T-helper 17 cell (primary cell): ENCODE data around the gene MKI67. TPM values are rescaled to one million over a fixed set of nuclear protein-coding genes. Genes with fewer than 3 reads are reported as not detected.
A peak's percentile ranks its signal among the peaks of the same experiment; 100 is the strongest.

Experiments
- ATAC-seq: fragments of 150-1000 bp; cut with Tn5 transposase; 2 replicates; pipeline ENCODE4 v1.10.0; 2021; ENCODE audit warnings: mild to moderate bottlenecking, moderate library complexity
- DNase-seq, 3 donors: peaks; one replicate each; pipeline versions ENCODE4 v3.0.0 to v3.0.0-alpha.2; 2020 to 2021
- H3K9me3 ChIP-seq: one replicate; pipeline ENCODE4 v1.7.0; 2013; ENCODE audit warnings: low read length, mild to moderate bottlenecking; ENCODE audit not compliant: control insufficient read depth, poor library complexity, severe bottlenecking
- H3K27ac Mint-ChIP-seq: one replicate; pipeline ENCODE4 v1.8.0; 2022; ENCODE audit warnings: mild to moderate bottlenecking, moderate library complexity, mixed read lengths
- H3K27me3 Mint-ChIP-seq: one replicate; pipeline ENCODE4 v1.8.0; 2022; ENCODE audit warnings: mixed read lengths
- H3K36me3 Mint-ChIP-seq: one replicate; pipeline ENCODE4 v1.8.0; 2022; ENCODE audit warnings: low read depth, mixed read lengths
- H3K4me1 Mint-ChIP-seq: one replicate; pipeline ENCODE4 v1.8.0; 2022; ENCODE audit warnings: mild to moderate bottlenecking, mixed read lengths
- H3K4me3 Mint-ChIP-seq: one replicate; pipeline ENCODE4 v1.8.0; 2022; ENCODE audit warnings: mild to moderate bottlenecking, moderate library complexity, mixed read lengths
- total RNA-seq, 4 donors: library from RNA in 2 of 4; stranded (reverse) in 2 of 4; gene quantifications; one replicate each; pipeline ENCODE4 v1.2.3 and lab custom pipeline; 2022 to 2026

The MKI67 gene
- total RNA-seq, 2 donors from 2014 or later: 1.3 to 1.8 TPM

- Mint-ChIP-seq H3K4me3 (no peak overlapping the region), H3K4me1 (peaks cover 51% of the 10 kb centered on the region), H3K27me3 (no peaks in the 10 kb centered on the region), H3K36me3 (peaks cover 10% of the 10 kb centered on the region), H3K27ac (peak overlapping the region; percentile 92)
- DNase-seq (no peak), ATAC-seq (no peak)
- H3K9me3 ChIP-seq: no peaks in the 10 kb centered on the region
Measured at GRCh38 chr10:128060341-128061250, 65.6 kb downstream of the MKI67 start.

GRCh38 chr10:128059982-128060293 is 66.3 kb downstream of the MKI67 start:
- DNase-seq (no peak), ATAC-seq (no peak)
- peaks cover 10% of the 10 kb centered on the region for H3K36me3 Mint-ChIP-seq
- H3K9me3 ChIP-seq: no peaks in the 10 kb centered on the region
- no peaks in the 10 kb centered on the region for H3K27me3 Mint-ChIP-seq
- H3K27ac Mint-ChIP-seq: peak overlapping the region; percentile 92
- H3K4me1 Mint-ChIP-seq: peaks cover 45% of the 10 kb centered on the region
- no peak overlapping the region for H3K4me3 Mint-ChIP-seq

- peaks cover 10% of the 10 kb centered on the region for H3K36me3 Mint-ChIP-seq
- H3K9me3 ChIP-seq: no peaks in the 10 kb centered on the region
- H3K4me3 Mint-ChIP-seq: no peak overlapping the region
- ATAC-seq: no peak
- DNase-seq: no peak
- H3K4me1 Mint-ChIP-seq: peaks cover 40% of the 10 kb centered on the region
- no peaks in the 10 kb centered on the region for H3K27me3 Mint-ChIP-seq
- peak overlapping the region; percentile 92 for H3K27ac Mint-ChIP-seq
Measured at GRCh38 chr10:128059266-128059981, 66.8 kb downstream of the MKI67 start.

- peaks cover 34% of the 10 kb centered on the region for H3K4me1 Mint-ChIP-seq
Measured at GRCh38 chr10:128058750-128059134, 67.5 kb downstream of the MKI67 start.

GRCh38 chr10:128058106-128058749 is 68.0 kb downstream of the MKI67 start:
- no peak overlapping the region for H3K27ac Mint-ChIP-seq
- H3K4me3 Mint-ChIP-seq: no peak overlapping the region
- H3K4me1 Mint-ChIP-seq: peaks cover 29% of the 10 kb centered on the region
- H3K27me3 Mint-ChIP-seq: no peaks in the 10 kb centered on the region
- no peaks in the 10 kb centered on the region for H3K9me3 ChIP-seq
- ATAC-seq (no peak), DNase-seq (no peak)
- H3K36me3 Mint-ChIP-seq: peaks cover 10% of the 10 kb centered on the region

More at GRCh38 chr10:128058750-128059134, 67.5 kb downstream of the MKI67 start:
- H3K9me3 ChIP-seq: no peaks in the 10 kb centered on the region
- no peak overlapping the region for H3K27ac Mint-ChIP-seq
- DNase-seq: no peak
- no peak for ATAC-seq
- peaks cover 10% of the 10 kb centered on the region for H3K36me3 Mint-ChIP-seq
- no peak overlapping the region for H3K4me3 Mint-ChIP-seq
- no peaks in the 10 kb centered on the region for H3K27me3 Mint-ChIP-seq

GRCh38 chr10:128056303-128057050 is 69.7 kb downstream of the MKI67 start:
- DNase-seq (no peak), ATAC-seq (no peak)
- Mint-ChIP-seq H3K4me3 (no peak overlapping the region), H3K4me1 (peaks cover 19% of the 10 kb centered on the region), H3K27me3 (no peaks in the 10 kb centered on the region), H3K27ac (no peak overlapping the region), H3K36me3 (peaks cover 10% of the 10 kb centered on the region)
- no peaks in the 10 kb centered on the region for H3K9me3 ChIP-seq

- Mint-ChIP-seq H3K27me3 (no peaks in the 10 kb centered on the region), H3K27ac (no peak overlapping the region), H3K4me3 (no peak overlapping the region), H3K4me1 (peaks cover 22% of the 10 kb centered on the region), H3K36me3 (peaks cover 10% of the 10 kb centered on the region)
- no peaks in the 10 kb centered on the region for H3K9me3 ChIP-seq
- no peak for DNase-seq
- ATAC-seq: no peak
Measured at GRCh38 chr10:128055061-128055868, 71.0 kb downstream of the MKI67 start.

- ATAC-seq (no peak), DNase-seq (no peak)
- no peak overlapping the region for H3K4me3 Mint-ChIP-seq
- H3K27me3 Mint-ChIP-seq: no peaks in the 10 kb centered on the region
- H3K4me1 Mint-ChIP-seq: peaks cover 24% of the 10 kb centered on the region
- peaks cover 7% of the 10 kb centered on the region for H3K36me3 Mint-ChIP-seq
- no peak overlapping the region for H3K27ac Mint-ChIP-seq
- H3K9me3 ChIP-seq: no peaks in the 10 kb centered on the region
Measured at GRCh38 chr10:128054163-128054970, 71.9 kb downstream of the MKI67 start.

- peaks cover 7% of the 10 kb centered on the region for H3K36me3 Mint-ChIP-seq
- H3K27ac Mint-ChIP-seq: no peak overlapping the region
Measured at GRCh38 chr10:128053356-128053755, 72.9 kb downstream of the MKI67 start.

GRCh38 chr10:128052696-128053095 is 73.5 kb downstream of the MKI67 start:
- Mint-ChIP-seq H3K36me3 (peaks cover 7% of the 10 kb centered on the region), H3K27ac (peak overlapping the region; percentile 11), H3K27me3 (no peaks in the 10 kb centered on the region), H3K4me1 (peaks cover 33% of the 10 kb centered on the region), H3K4me3 (no peak overlapping the region)
- no peak for DNase-seq
- ATAC-seq: no peak
- H3K9me3 ChIP-seq: no peaks in the 10 kb centered on the region

More at GRCh38 chr10:128053356-128053755, 72.9 kb downstream of the MKI67 start:
- H3K9me3 ChIP-seq: no peaks in the 10 kb centered on the region
- Mint-ChIP-seq H3K27me3 (no peaks in the 10 kb centered on the region), H3K4me1 (peaks cover 28% of the 10 kb centered on the region), H3K4me3 (no peak overlapping the region)
- DNase-seq (no peak), ATAC-seq (no peak)

GRCh38 chr10:128051548-128051947 is 74.7 kb downstream of the MKI67 start:
- no peak overlapping the region for H3K4me3 Mint-ChIP-seq
- ATAC-seq: no peak
- peaks cover 4% of the 10 kb centered on the region for H3K36me3 Mint-ChIP-seq
- DNase-seq: no peak
- H3K27ac Mint-ChIP-seq: peak overlapping the region; percentile 11
- H3K4me1 Mint-ChIP-seq: peaks cover 35% of the 10 kb centered on the region
- no peaks in the 10 kb centered on the region for H3K9me3 ChIP-seq
- H3K27me3 Mint-ChIP-seq: no peaks in the 10 kb centered on the region
